Natural killer cell (primary cell): Measurements from ENCODE around the gene CAST. TPM values are rescaled to one million over a fixed set of nuclear protein-coding genes. Genes with fewer than 3 reads are reported as not detected.

Source experiments
- ATAC-seq, 3 donors: fragments of 150-1000 bp in 2 of 3; fragments of 200-7000 bp in 1 of 3; cut with Tn5 transposase; 1 replicate in 1 of 3; 2 replicates in 2 of 3; pipeline ENCODE4 v1.10.0; 2021; ENCODE audit warnings: mild to moderate bottlenecking in 2 of 3, moderate library complexity in 2 of 3
- DNase-seq, 2 donors: peaks; one replicate each; pipeline versions ENCODE4 v3.0.0 to v3.0.0-alpha.2; 2013 to 2021; ENCODE audit warnings: mixed read lengths in 1 of 2
- H3K27ac ChIP-seq: one replicate; pipeline ENCODE4 v1.5.1; 2013; ENCODE audit warnings: mild to moderate bottlenecking, low read length
- H3K27me3 ChIP-seq: one replicate; pipeline ENCODE4 v1.6.1; 2013; ENCODE audit warnings: low read length; ENCODE audit not compliant: control insufficient read depth, insufficient read depth
- H3K36me3 ChIP-seq: one replicate; pipeline ENCODE4 v1.6.1; 2013; ENCODE audit warnings: low read length; ENCODE audit not compliant: control insufficient read depth, insufficient read depth
- H3K4me1 ChIP-seq: one replicate; pipeline ENCODE4 v1.6.1; 2013; ENCODE audit warnings: low read length; ENCODE audit not compliant: control insufficient read depth, insufficient read depth
- H3K4me3 ChIP-seq: one replicate; pipeline ENCODE4 v1.5.1; 2013; ENCODE audit warnings: low read length
- H3K9me3 ChIP-seq: one replicate; pipeline ENCODE4 v1.6.1; 2013; ENCODE audit warnings: low read length; ENCODE audit not compliant: control insufficient read depth, insufficient read depth
- H3K27ac Mint-ChIP-seq, 2 donors: one replicate each; pipeline ENCODE4 v1.8.0; 2022; ENCODE audit warnings: mild to moderate bottlenecking in 2 of 2, mixed read lengths in 2 of 2, moderate library complexity in 1 of 2
- H3K27me3 Mint-ChIP-seq, 2 donors: one replicate each; pipeline ENCODE4 v1.8.0; 2022; ENCODE audit warnings: low read depth in 2 of 2, mixed read lengths in 2 of 2
- H3K36me3 Mint-ChIP-seq: one replicate; pipeline ENCODE4 v1.8.0; 2022; ENCODE audit warnings: mixed read lengths
- H3K4me1 Mint-ChIP-seq, 2 donors: one replicate each; pipeline ENCODE4 v1.8.0; 2022; ENCODE audit warnings: mixed read lengths in 2 of 2
- H3K4me3 Mint-ChIP-seq: one replicate; pipeline ENCODE4 v1.8.0; 2022; ENCODE audit warnings: mild to moderate bottlenecking, moderate library complexity, mixed read lengths
- H3K9me3 Mint-ChIP-seq, 2 donors: one replicate each; pipeline ENCODE4 v1.8.0; 2022; ENCODE audit warnings: mixed read lengths in 2 of 2
- CTCF ChIP-seq: fragments of 200-600 bp; IDR thresholded peaks from one replicate; pipeline ENCODE4 v1.8.0; 2022; ENCODE audit warnings: antibody characterized with exemption
- WGBS: methylation state at CpG from one replicate; pipeline ENCODE4 v1.1.7; 2013; ENCODE audit warnings: missing lambda C conversion rate; ENCODE audit not compliant: insufficient coverage; 5-methylcytosine and 5-hydroxymethylcytosine counted together
- intact Hi-C: fragments of 100-400 bp; cut with micrococcal nuclease; formaldehyde crosslinking; loops from one replicate; pipeline ENCODE4 v1.14.2; 2022
- total RNA-seq, 4 donors: library from RNA; stranded (reverse); fragments of 120-200 nt in 1 of 4; gene quantifications; one replicate each; pipeline versions ENCODE4 v1.2.3 to v1.2.4, GENCODE V29; 2013 to 2022

CAST gene
- total RNA-seq, 3 donors from 2014 or later (not counting 1 experiment from before 2014, with no cell fraction given): 364 to 414 (median 376) TPM

GRCh38 chr5:96755851-96756250, 93.7 kb downstream of the CAST start:
- Mint-ChIP-seq H3K4me3 (no peak overlapping the region), H3K27ac (no peak overlapping the region), H3K27me3 (no peaks in the 10 kb centered on the region), H3K4me1 (peaks cover 0 to 8% of the 10 kb centered on the region in 2 donors), H3K9me3 (no peaks in the 10 kb centered on the region), H3K36me3 (peaks cover 37% of the 10 kb centered on the region)
- H3K4me3 ChIP-seq: no peak overlapping the region
- TF ChIP-seq CTCF: no peak
- H3K27ac ChIP-seq: no peak overlapping the region
- intact Hi-C loops: loop anchor here (10.0 kb wide), 1 partner anchor 259 kb away; no protein-coding TSS in a partner anchor
- H3K4me1 ChIP-seq: no peaks in the 10 kb centered on the region
- H3K9me3 ChIP-seq: no peaks in the 10 kb centered on the region
- WGBS: 98% methylated on average over 5 of the region's 5 CpGs
- peaks cover 84% of the 10 kb centered on the region for H3K36me3 ChIP-seq
- DNase-seq (no peak), ATAC-seq (no peak)
- H3K27me3 ChIP-seq: no peaks in the 10 kb centered on the region

- intact Hi-C loops: loop anchor here (10.0 kb wide), 1 partner anchor 258 kb away; no protein-coding TSS in a partner anchor
- H3K9me3 ChIP-seq: no peaks in the 10 kb centered on the region
Observed at GRCh38 chr5:96756985-96757384, 94.8 kb downstream of the CAST start.

GRCh38 chr5:96758621-96759020, 96.4 kb downstream of the CAST start:
- Histone ChIP-seq H3K4me3 (no peak overlapping the region), H3K27me3 (no peaks in the 10 kb centered on the region), H3K27ac (no peak overlapping the region), H3K36me3 (peaks cover 87% of the 10 kb centered on the region), H3K9me3 (no peaks in the 10 kb centered on the region), H3K4me1 (no peaks in the 10 kb centered on the region)
- 80% methylated on average over 1 of the region's 4 CpGs for WGBS
- Mint-ChIP-seq H3K27ac (peak overlapping the region in 1 of 2 donors; percentile 59), H3K9me3 (no peaks in the 10 kb centered on the region), H3K4me3 (no peak overlapping the region), H3K27me3 (no peaks in the 10 kb centered on the region), H3K4me1 (no peaks in the 10 kb centered on the region), H3K36me3 (peaks cover 32% of the 10 kb centered on the region)
- DNase-seq: no peak
- TF ChIP-seq CTCF: no peak
- intact Hi-C loops: loop anchor here (10.0 kb wide), 1 partner anchor 256 kb away; no protein-coding TSS in a partner anchor
- ATAC-seq: no peak

More at GRCh38 chr5:96756985-96757384, 94.8 kb downstream of the CAST start:
- Histone ChIP-seq H3K27me3 (no peaks in the 10 kb centered on the region), H3K4me1 (no peaks in the 10 kb centered on the region), H3K27ac (no peak overlapping the region), H3K4me3 (no peak overlapping the region), H3K36me3 (peaks cover 83% of the 10 kb centered on the region)
- Mint-ChIP-seq H3K27ac (peak overlapping the region; percentile 35 to 43), H3K4me1 (peaks cover 0 to 3% of the 10 kb centered on the region in 2 donors), H3K9me3 (no peaks in the 10 kb centered on the region), H3K27me3 (no peaks in the 10 kb centered on the region), H3K4me3 (no peak overlapping the region), H3K36me3 (peaks cover 31% of the 10 kb centered on the region)
- no peak for TF ChIP-seq CTCF
- no peak for ATAC-seq
- no peak for DNase-seq
- WGBS: 88% methylated on average over 3 of the region's 3 CpGs

- Mint-ChIP-seq H3K27me3 (no peaks in the 10 kb centered on the region), H3K27ac (peak overlapping the region in 1 of 2 donors; percentile 56)
Observed at GRCh38 chr5:96761618-96762017, 99.4 kb downstream of the CAST start.

More at GRCh38 chr5:96761618-96762017, 99.4 kb downstream of the CAST start:
- ATAC-seq (no peak), DNase-seq (no peak)
- H3K9me3 Mint-ChIP-seq: no peaks in the 10 kb centered on the region
- H3K4me1 Mint-ChIP-seq: no peaks in the 10 kb centered on the region
- no peaks in the 10 kb centered on the region for H3K9me3 ChIP-seq
- no peaks in the 10 kb centered on the region for H3K4me1 ChIP-seq
- no peaks in the 10 kb centered on the region for H3K27me3 ChIP-seq
- H3K36me3 ChIP-seq: peaks cover 87% of the 10 kb centered on the region
- no peak for TF ChIP-seq CTCF
- no peak overlapping the region for H3K4me3 Mint-ChIP-seq
- no peak overlapping the region for H3K4me3 ChIP-seq
- H3K27ac ChIP-seq: no peak overlapping the region
- intact Hi-C loops: no loop called here
- H3K36me3 Mint-ChIP-seq: peaks cover 33% of the 10 kb centered on the region
- 90% methylated on average over 2 of the region's 4 CpGs for WGBS
